OCI-LY7 (cell line): ENCODE results near the gene BIRC2. TPM values are rescaled to one million over a fixed set of nuclear protein-coding genes. Genes with fewer than 3 reads are reported as not detected.
"Not testable (repeated sequence)": the region's sequence is repeated elsewhere in the genome, so short reads cannot be mapped to it uniquely, and the experiment has no call there.

Experiments used
- BruUV-seq: library from RNA; stranded (reverse); fragments of 400-500 nt; replicated peaks from 2 replicates; lab custom pipeline; 2021; lab: Mats Ljungman, UMichigan
- CTCF ChIA-PET: fragments of 300-600 bp; sonication (Branson Sonifier 250); formaldehyde crosslinking; loops from one replicate; lab custom pipeline; 2022; ENCODE audit warnings: antibody characterized with exemption; ENCODE audit not compliant: unreplicated experiment; lab: Charles Lee
- POLR2A ChIA-PET: fragments of 300-600 bp; sonication (Branson Sonifier 250); formaldehyde crosslinking; loops from one replicate; lab custom pipeline; 2022; ENCODE audit warnings: antibody characterized with exemption; lab: Charles Lee
- DNase-seq: peaks from one replicate; pipeline ENCODE4 v3.0.0-alpha.2; 2015; ENCODE audit warnings: low spot score
- H2AFZ ChIP-seq: fragments of 200-600 bp; sonication (generic), shearing (Covaris generic); 2 replicates; pipeline ENCODE4 v1.6.1; 2014; ENCODE audit warnings: mild to moderate bottlenecking, antibody characterized with exemption, low read length, moderate library complexity
- H3K27ac ChIP-seq: fragments of 200-600 bp; sonication (generic); 2 replicates; pipeline ENCODE4 v1.5.1; 2014; ENCODE audit warnings: mixed run types, low read depth, mild to moderate bottlenecking, moderate library complexity, low read length, inconsistent platforms; ENCODE audit not compliant: poor library complexity, severe bottlenecking
- H3K36me3 ChIP-seq: fragments of 200-600 bp; sonication (generic); 2 replicates; pipeline ENCODE4 v1.6.1; 2014; ENCODE audit warnings: mild to moderate bottlenecking, antibody characterized with exemption, low read length, moderate library complexity, mixed read lengths; ENCODE audit not compliant: insufficient read depth
- H3K4me1 ChIP-seq: fragments of 200-600 bp; sonication (generic); 2 replicates; pipeline ENCODE4 v1.5.1; 2014; ENCODE audit warnings: mild to moderate bottlenecking, low read length; ENCODE audit not compliant: insufficient read depth, poor library complexity, severe bottlenecking
- H3K4me2 ChIP-seq: fragments of 200-600 bp; sonication (generic); 2 replicates; pipeline ENCODE4 v1.6.1; 2014; ENCODE audit warnings: mild to moderate bottlenecking, low read length
- H3K4me3 ChIP-seq: fragments of 200-600 bp; sonication (generic); 2 replicates; pipeline ENCODE4 v1.5.1; 2014; ENCODE audit warnings: mild to moderate bottlenecking, low read depth, low read length; ENCODE audit not compliant: poor library complexity, severe bottlenecking
- H3K79me2 ChIP-seq: fragments of 200-600 bp; sonication (generic); 2 replicates; pipeline ENCODE4 v1.6.1; 2016; ENCODE audit warnings: low read depth, mild to moderate bottlenecking, low read length, moderate library complexity, mixed read lengths; ENCODE audit not compliant: insufficient read depth
- H3K9me2 ChIP-seq: fragments of 200-600 bp; sonication (generic); 2 replicates; pipeline ENCODE4 v1.6.1; 2016; ENCODE audit warnings: mild to moderate bottlenecking, low read length, mixed read lengths; ENCODE audit not compliant: insufficient read depth
- H3K9me3 ChIP-seq: fragments of 200-600 bp; sonication (generic); 2 replicates; pipeline ENCODE4 v1.6.1; 2014; ENCODE audit warnings: mild to moderate bottlenecking, mixed run types, low read length, mixed read lengths
- H4K20me1 ChIP-seq: fragments of 200-600 bp; sonication (generic); 2 replicates; pipeline ENCODE4 v1.6.1; 2014; ENCODE audit warnings: mild to moderate bottlenecking, antibody characterized with exemption, low read length, moderate library complexity, mixed read lengths; ENCODE audit not compliant: insufficient read depth
- EZH2phosphoT487 ChIP-seq: fragments of 200-600 bp; sonication (generic); IDR thresholded peaks from 2 replicates; pipeline ENCODE4 v1.6.1; 2018; ENCODE audit warnings: low read depth, borderline replicate concordance, mild to moderate bottlenecking, mixed run types, antibody characterized with exemption, low read length, moderate library complexity, mixed read lengths
- intact Hi-C: fragments of 100-400 bp; cut with micrococcal nuclease; formaldehyde crosslinking; loops from one replicate; pipeline ENCODE4 v1.10.0; 2022; ENCODE audit not compliant: unreplicated experiment
- total RNA-seq, 2 experiments: library from RNA; depleted of rRNA in 1 of 2; stranded (reverse); fragments of >200 nt in 1 of 2; shearing (Covaris generic) in 1 of 2; gene quantifications; 2 replicates each; pipeline ENCODE4 v1.2.3, GENCODE V29; 2014 to 2022
- TF ChIP-seq, protein P1 (sequence below): fragments of 200-600 bp; sonication (generic); conservative IDR thresholded peaks from 2 replicates; pipeline ENCODE4 v1.5.1; 2014; ENCODE audit warnings: mild to moderate bottlenecking, antibody characterized with exemption, low read length, moderate library complexity, mixed read lengths

The BIRC2 gene
- total RNA-seq, 2 experiments from 2014 or later, result 36.1 to 38.0 TPM

DNA sequence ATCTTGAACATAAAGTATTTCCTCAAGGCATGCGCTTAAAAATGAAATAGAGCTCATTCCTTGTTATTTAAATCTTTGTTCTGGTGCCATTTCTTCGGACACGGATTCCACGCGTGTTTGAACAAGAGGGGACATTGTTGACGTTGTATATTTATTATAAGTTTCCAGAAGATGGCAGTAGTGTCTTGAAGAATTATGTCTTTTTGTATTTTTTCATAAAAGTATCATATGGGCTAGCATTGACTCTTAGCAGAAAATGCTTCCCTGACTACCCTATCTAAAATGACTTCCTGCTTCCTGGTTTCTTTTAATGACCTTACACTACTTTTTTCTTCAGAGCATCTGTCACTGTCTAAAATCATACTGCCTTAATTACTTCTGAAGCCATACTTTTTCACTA lies 20.4 kb downstream of the BIRC2 start:
- peak; percentile 63 for DNase-seq
- TF ChIP-seq, protein P1, sequence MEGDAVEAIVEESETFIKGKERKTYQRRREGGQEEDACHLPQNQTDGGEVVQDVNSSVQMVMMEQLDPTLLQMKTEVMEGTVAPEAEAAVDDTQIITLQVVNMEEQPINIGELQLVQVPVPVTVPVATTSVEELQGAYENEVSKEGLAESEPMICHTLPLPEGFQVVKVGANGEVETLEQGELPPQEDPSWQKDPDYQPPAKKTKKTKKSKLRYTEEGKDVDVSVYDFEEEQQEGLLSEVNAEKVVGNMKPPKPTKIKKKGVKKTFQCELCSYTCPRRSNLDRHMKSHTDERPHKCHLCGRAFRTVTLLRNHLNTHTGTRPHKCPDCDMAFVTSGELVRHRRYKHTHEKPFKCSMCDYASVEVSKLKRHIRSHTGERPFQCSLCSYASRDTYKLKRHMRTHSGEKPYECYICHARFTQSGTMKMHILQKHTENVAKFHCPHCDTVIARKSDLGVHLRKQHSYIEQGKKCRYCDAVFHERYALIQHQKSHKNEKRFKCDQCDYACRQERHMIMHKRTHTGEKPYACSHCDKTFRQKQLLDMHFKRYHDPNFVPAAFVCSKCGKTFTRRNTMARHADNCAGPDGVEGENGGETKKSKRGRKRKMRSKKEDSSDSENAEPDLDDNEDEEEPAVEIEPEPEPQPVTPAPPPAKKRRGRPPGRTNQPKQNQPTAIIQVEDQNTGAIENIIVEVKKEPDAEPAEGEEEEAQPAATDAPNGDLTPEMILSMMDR, result peak; percentile 77
- no peak for TF ChIP-seq EZH2phosphoT487
- intact Hi-C loops, result loop anchor here (1.0 to 5.0 kb wide), 2 partner anchors 128 to 245 kb away; no protein-coding TSS in a partner anchor
- CTCF ChIA-PET, result interaction anchor here (1.4 to 1.9 kb wide), 2 partner anchors 25 to 246 kb away, joined by 7 to 16 read pairs; no protein-coding TSS in a partner anchor
- H3K79me2 ChIP-seq, result no peaks in the 10 kb centered on the region
- H3K9me3 ChIP-seq, result no peaks in the 10 kb centered on the region
- no peaks in the 10 kb centered on the region for H3K9me2 ChIP-seq
- H2AFZ ChIP-seq, result no peak overlapping the region
- no peak overlapping the region for H3K27ac ChIP-seq
- no peaks in the 10 kb centered on the region for H4K20me1 ChIP-seq
- no peak overlapping the region for H3K4me3 ChIP-seq
- H3K36me3 ChIP-seq, result peaks cover 64% of the 10 kb centered on the region
- POLR2A ChIA-PET, result interaction anchor here (0.6 to 2.6 kb wide), 14 partner anchors 9 to 246 kb away, joined by 3 to 9 read pairs (median 4); no protein-coding TSS in a partner anchor
- BruUV-seq, result no TSS peak
- no peak overlapping the region for H3K4me2 ChIP-seq
- H3K4me1 ChIP-seq, result peaks cover 6% of the 10 kb centered on the region

DNA sequence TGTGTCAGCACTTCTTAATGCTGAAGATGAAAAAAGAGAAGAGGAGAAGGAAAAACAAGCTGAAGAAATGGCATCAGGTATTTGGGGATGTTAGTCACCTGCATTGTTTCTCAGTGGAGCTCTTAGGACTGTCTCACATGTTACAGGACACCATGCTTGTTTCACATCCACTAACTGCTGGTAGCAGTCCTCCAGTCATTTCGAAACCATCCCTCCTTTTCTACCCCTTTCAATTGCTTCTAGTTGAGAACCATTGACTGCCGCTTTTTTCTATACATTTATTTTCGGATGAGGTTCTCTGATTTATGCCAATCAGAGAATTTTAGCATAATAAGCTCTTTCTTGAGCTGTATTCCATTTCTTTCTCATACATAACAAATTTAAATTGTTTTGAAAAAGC lies 21.5 kb downstream of the BIRC2 start:
- BruUV-seq, result no TSS peak
- POLR2A ChIA-PET, result interaction anchor here (0.5 to 2.6 kb wide), 8 partner anchors 9 to 245 kb away, joined by 3 to 9 read pairs (median 4); no protein-coding TSS in a partner anchor

DNA sequence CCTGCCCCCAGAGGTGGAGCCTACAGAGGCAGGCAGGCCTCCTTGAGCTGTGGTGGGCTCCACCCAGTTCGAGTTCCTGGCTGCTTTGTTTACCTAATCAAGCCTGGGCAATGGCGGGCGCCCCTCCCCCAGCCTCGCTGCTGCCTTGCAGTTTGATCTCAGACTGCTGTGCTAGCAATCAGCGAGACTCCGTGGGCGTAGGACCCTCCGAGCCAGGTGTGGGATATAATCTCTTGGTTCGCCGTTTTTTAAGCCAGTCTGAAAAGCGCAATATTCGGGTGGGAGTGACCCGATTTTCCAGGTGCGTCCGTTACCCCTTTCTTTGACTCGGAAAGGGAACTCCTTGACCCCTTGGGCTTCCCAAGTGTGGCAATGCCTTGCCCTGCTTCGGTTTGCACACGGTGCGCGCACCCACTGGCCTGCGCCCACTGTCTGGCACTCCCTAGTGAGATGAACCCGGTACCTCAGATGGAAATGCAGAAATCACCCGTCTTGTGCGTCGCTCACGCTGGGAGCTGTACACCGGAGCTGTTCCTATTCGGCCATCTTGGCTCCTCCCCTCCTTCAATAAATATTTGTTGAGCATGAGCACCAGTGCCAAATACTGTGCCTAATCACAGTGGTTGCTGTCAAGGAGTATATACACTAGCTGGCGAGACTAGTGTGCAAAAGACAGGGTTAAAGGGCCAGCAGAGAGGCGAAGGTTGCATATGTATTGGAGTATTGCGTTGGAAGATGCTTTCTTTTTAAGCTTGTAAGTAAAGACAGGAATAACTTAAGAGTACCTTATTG lies 27.8 kb downstream of the BIRC2 start:
- H2AFZ ChIP-seq, H3K4me1 ChIP-seq, intact Hi-C loops, H3K9me2 ChIP-seq, H3K4me2 ChIP-seq, DNase-seq, H3K79me2 ChIP-seq, BruUV-seq, H4K20me1 ChIP-seq, H3K9me3 ChIP-seq, H3K4me3 ChIP-seq, H3K27ac ChIP-seq: not testable (repeated sequence)
- ChIA-PET POLR2A (interaction anchor here (0.6 to 1.2 kb wide), 3 partner anchors 32 to 172 kb away, joined by 3 to 4 read pairs (median 3); no protein-coding TSS in a partner anchor), CTCF (interaction anchor here (1.0 kb wide), 1 partner anchor 19 kb away, joined by 3 read pairs; no protein-coding TSS in a partner anchor)
- H3K36me3 ChIP-seq, result peaks cover 45% of the 10 kb centered on the region

More for the DNA sequence above, 21.5 kb downstream of the BIRC2 start:
- peaks cover 6% of the 10 kb centered on the region for H3K4me1 ChIP-seq
- H3K4me3 ChIP-seq, result no peak overlapping the region
- H3K36me3 ChIP-seq, result peaks cover 53% of the 10 kb centered on the region
- no peak overlapping the region for H3K27ac ChIP-seq
- no peaks in the 10 kb centered on the region for H3K79me2 ChIP-seq
- CTCF ChIA-PET, result no interaction called here
- no peaks in the 10 kb centered on the region for H3K9me3 ChIP-seq
- H4K20me1 ChIP-seq, result no peaks in the 10 kb centered on the region
- H3K9me2 ChIP-seq, result no peaks in the 10 kb centered on the region
- TF ChIP-seq, protein P1, result no peak
- no peak for TF ChIP-seq EZH2phosphoT487
- DNase-seq, result no peak
- intact Hi-C loops, result loop anchor here (5.0 kb wide), 1 partner anchor 244 kb away; no protein-coding TSS in a partner anchor
- H2AFZ ChIP-seq, result no peak overlapping the region
- no peak overlapping the region for H3K4me2 ChIP-seq
